Mesothelial cell of epicardium (in vitro differentiated cells): ENCODE results near the gene DRC7. TPM values are rescaled to one million over a fixed set of nuclear protein-coding genes. Genes with fewer than 3 reads are reported as not detected.

Experiments used
- DNase-seq, 2 experiments: peaks; one replicate each; pipeline ENCODE4 v3.0.0; 2021; ENCODE audit warnings: low spot score in 2 of 2; ENCODE audit not compliant: unreplicated experiment in 2 of 2
- H3K27ac Mint-ChIP-seq: 2 replicates; pipeline ENCODE4 v1.8.0; 2021; ENCODE audit warnings: mixed read lengths
- H3K27me3 Mint-ChIP-seq: 2 replicates; pipeline ENCODE4 v1.8.0; 2021; ENCODE audit warnings: low read depth, mixed read lengths
- H3K36me3 Mint-ChIP-seq: 2 replicates; pipeline ENCODE4 v1.8.0; 2021; ENCODE audit warnings: mixed read lengths
- H3K4me1 Mint-ChIP-seq: 2 replicates; pipeline ENCODE4 v1.8.0; 2021; ENCODE audit warnings: mixed read lengths
- H3K4me3 Mint-ChIP-seq: 2 replicates; pipeline ENCODE4 v1.8.0; 2021; ENCODE audit warnings: mild to moderate bottlenecking, moderate library complexity, mixed read lengths
- H3K9me3 Mint-ChIP-seq: 2 replicates; pipeline ENCODE4 v1.8.0; 2021; ENCODE audit warnings: mixed read lengths
- total RNA-seq: library from RNA; stranded (reverse); gene quantifications from 3 replicates; pipeline ENCODE4 v1.2.1, GENCODE V29; 2021
- TF ChIP-seq, protein P1 (sequence below): fragments of 200-600 bp; sonication (generic); IDR thresholded peaks from one replicate; pipeline ENCODE4 v1.5.0; 2021; ENCODE audit warnings: antibody characterized with exemption; ENCODE audit not compliant: unreplicated experiment

Gene DRC7
- total RNA-seq, 1 donor from 2014 or later, result not detected

DNA sequence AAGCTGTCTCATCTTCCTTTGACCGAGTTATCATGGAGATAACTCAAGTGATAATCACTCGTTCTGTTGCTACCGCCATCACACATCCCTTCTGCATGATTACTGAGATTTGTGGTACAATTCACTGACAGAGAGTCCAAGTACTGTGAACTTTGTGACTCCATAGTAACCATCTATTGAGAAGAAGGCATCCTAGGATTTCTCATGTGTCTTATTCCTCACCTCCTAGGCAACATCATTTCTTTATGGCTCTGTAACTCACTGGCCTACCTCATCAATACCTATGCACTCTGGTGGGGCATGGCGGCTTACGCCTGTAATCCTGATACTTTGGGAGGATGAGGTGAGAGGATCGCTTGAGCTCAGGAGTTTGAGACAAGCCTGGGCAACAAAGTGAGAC is 19.4 kb downstream of the DRC7 start:
- Mint-ChIP-seq H3K27ac (no peak overlapping the region), H3K27me3 (peaks cover 18% of the 10 kb centered on the region), H3K4me1 (no peaks in the 10 kb centered on the region), H3K4me3 (no peak overlapping the region), H3K36me3 (no peaks in the 10 kb centered on the region), H3K9me3 (no peaks in the 10 kb centered on the region)
- TF ChIP-seq, protein P1, sequence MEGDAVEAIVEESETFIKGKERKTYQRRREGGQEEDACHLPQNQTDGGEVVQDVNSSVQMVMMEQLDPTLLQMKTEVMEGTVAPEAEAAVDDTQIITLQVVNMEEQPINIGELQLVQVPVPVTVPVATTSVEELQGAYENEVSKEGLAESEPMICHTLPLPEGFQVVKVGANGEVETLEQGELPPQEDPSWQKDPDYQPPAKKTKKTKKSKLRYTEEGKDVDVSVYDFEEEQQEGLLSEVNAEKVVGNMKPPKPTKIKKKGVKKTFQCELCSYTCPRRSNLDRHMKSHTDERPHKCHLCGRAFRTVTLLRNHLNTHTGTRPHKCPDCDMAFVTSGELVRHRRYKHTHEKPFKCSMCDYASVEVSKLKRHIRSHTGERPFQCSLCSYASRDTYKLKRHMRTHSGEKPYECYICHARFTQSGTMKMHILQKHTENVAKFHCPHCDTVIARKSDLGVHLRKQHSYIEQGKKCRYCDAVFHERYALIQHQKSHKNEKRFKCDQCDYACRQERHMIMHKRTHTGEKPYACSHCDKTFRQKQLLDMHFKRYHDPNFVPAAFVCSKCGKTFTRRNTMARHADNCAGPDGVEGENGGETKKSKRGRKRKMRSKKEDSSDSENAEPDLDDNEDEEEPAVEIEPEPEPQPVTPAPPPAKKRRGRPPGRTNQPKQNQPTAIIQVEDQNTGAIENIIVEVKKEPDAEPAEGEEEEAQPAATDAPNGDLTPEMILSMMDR, result no peak
- no peak for DNase-seq

DNA sequence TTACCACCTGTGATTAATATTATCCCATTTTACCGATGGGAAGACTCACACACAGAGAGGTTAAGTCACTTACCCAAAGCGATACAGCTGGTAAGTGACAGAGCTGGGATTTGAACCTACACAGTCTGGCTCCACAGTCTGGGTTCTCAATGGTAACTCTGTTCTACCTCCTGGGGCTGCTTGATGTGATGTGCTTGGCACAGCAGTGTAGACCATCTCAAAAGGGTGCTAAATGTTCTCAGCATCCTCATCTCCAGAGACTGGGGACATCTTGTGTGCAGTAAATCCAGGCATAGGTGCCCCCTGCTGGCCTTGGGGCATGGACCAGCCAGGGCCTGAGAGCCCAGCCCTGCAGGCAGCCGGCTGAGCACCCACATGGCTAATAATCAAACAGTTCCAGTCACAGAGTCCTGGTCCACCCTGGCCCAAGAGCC is 25.6 kb downstream of the DRC7 start:
- Mint-ChIP-seq H3K27me3 (peaks cover 9% of the 10 kb centered on the region), H3K27ac (no peak overlapping the region), H3K4me1 (no peaks in the 10 kb centered on the region), H3K9me3 (no peaks in the 10 kb centered on the region), H3K36me3 (no peaks in the 10 kb centered on the region), H3K4me3 (no peak overlapping the region)
- no peak for DNase-seq
- TF ChIP-seq, protein P1, result no peak

DNA sequence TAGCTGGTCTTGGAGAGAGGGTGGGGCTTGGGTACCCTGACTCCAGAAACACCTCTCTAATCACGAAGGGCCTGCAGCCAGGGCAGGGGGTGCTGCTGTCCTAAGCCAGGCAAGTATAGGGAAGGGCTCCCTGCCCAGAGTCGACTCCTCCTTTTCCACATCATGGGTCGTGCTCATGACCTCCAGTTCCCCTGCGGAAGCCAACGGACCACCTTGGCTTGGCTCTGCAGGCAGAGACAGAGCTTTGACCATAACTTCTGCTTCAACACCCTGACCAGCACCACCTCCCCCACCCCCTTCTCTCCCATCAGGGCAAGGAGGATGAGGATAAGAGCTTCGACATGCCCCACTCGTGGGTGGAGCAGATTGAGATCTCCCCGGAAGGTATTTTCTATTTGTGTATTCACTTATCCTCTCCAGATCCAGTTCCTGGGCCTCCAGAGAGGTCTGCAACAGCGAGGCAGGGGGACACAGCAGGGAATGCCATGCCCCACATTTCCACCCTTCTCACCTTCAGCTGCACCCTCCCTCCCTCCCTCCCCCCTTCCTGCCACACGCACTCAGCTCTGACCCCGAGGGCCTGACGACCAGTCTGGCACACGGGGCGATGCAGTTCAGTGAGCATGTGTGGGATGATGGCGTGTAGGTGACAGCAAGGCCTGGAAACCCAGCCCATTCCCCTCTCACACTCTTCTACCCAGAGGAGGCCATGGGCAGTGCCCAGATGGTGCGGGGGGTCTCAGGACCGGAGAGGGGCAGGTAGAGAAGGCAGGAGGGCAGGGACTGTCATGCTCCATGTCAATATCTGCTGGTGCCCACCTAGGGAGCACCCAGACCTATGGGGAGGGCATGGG is 27.0 kb downstream of the DRC7 start:
- no peak for DNase-seq
- peaks cover 1% of the 10 kb centered on the region for H3K27me3 Mint-ChIP-seq
- no peaks in the 10 kb centered on the region for H3K4me1 Mint-ChIP-seq
- H3K9me3 Mint-ChIP-seq, result no peaks in the 10 kb centered on the region
- no peak overlapping the region for H3K4me3 Mint-ChIP-seq
- TF ChIP-seq, protein P1, result no peak
- no peaks in the 10 kb centered on the region for H3K36me3 Mint-ChIP-seq
- no peak overlapping the region for H3K27ac Mint-ChIP-seq

DNA sequence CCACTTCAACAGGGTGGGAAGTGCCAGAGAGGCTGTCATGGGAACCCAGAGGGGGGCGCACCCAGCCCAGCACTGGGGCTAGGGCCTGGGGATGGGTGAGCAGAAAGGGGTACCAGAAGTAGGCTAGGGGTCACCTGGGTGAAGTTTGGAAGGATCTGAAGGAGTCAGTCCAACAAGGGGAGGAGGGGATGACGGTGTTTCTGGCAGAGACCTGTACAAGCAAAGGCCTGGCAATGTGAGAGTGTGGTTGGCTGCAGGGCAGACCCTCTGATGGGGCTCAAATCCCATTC is 27.5 kb downstream of the DRC7 start:
- Mint-ChIP-seq H3K27me3 (no peaks in the 10 kb centered on the region), H3K4me3 (no peak overlapping the region), H3K36me3 (no peaks in the 10 kb centered on the region), H3K4me1 (no peaks in the 10 kb centered on the region), H3K27ac (no peak overlapping the region), H3K9me3 (no peaks in the 10 kb centered on the region)
- no peak for DNase-seq
- TF ChIP-seq, protein P1, result no peak

DNA sequence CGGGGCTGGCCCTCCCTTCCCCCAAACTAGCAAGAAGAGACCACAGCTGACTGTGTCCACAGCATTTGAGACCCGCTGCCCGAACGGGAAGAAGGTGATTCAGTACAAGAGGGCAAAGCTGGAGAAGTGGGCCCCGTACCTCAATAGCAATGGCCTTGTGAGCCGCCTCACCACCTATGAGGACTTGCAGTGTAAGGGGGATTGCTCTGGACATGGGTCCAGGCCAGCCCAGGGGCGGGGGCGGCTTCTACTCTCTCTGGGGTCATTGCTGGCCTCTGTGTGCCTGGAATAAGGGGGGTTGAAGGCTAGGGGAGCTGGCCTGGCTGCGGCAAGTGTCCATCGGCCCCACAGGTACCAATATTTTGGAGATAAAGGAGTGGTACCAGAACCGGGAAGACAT is 28.0 kb downstream of the DRC7 start:
- TF ChIP-seq, protein P1, result no peak
- Mint-ChIP-seq H3K4me3 (no peak overlapping the region), H3K27me3 (no peaks in the 10 kb centered on the region), H3K4me1 (no peaks in the 10 kb centered on the region), H3K9me3 (no peaks in the 10 kb centered on the region), H3K36me3 (no peaks in the 10 kb centered on the region), H3K27ac (no peak overlapping the region)
- no peak for DNase-seq
